Mesendoderm (in vitro differentiated cells): ENCODE data around the gene P3R3URF.

ENCODE experiments used
- DNase-seq: peaks from one replicate; pipeline ENCODE4 v3.0.0; 2013
- H2AK5ac ChIP-seq: 2 replicates; pipeline ENCODE4 v1.6.1; 2013; ENCODE audit warnings: low read length, inconsistent platforms
- H2BK120ac ChIP-seq: 2 replicates; pipeline ENCODE4 v1.6.1; 2013; ENCODE audit warnings: low read depth, mild to moderate bottlenecking, low read length, moderate library complexity, mixed read lengths
- H2BK15ac ChIP-seq: replicated peaks from 2 replicates; pipeline ENCODE4 v1.6.1; 2013; ENCODE audit warnings: low read depth, mild to moderate bottlenecking, moderate library complexity
- H2BK5ac ChIP-seq: 2 replicates; pipeline ENCODE4 v1.6.1; 2013; ENCODE audit warnings: low read length, inconsistent platforms
- H3K18ac ChIP-seq: 2 replicates; pipeline ENCODE4 v1.6.1; 2013; ENCODE audit warnings: mild to moderate bottlenecking, low read length, mixed read lengths
- H3K23ac ChIP-seq: one replicate; pipeline ENCODE4 v1.6.1; 2013; ENCODE audit warnings: low read length
- H3K27ac ChIP-seq: 2 replicates; pipeline ENCODE4 v1.5.1; 2013; ENCODE audit warnings: low read depth, mild to moderate bottlenecking, inconsistent platforms, low read length, moderate library complexity
- H3K27me3 ChIP-seq: 2 replicates; pipeline ENCODE4 v1.6.1; 2013; ENCODE audit warnings: low read length, control low read depth, mild to moderate bottlenecking, inconsistent platforms; ENCODE audit not compliant: insufficient read depth, poor library complexity
- H3K36me3 ChIP-seq: 2 replicates; pipeline ENCODE4 v1.6.1; 2013; ENCODE audit warnings: low read length, inconsistent platforms; ENCODE audit not compliant: control insufficient read depth, insufficient read depth
- H3K4ac ChIP-seq: one replicate; pipeline ENCODE4 v1.6.1; 2013; ENCODE audit warnings: low read depth, mild to moderate bottlenecking, low read length, moderate library complexity
- H3K4me1 ChIP-seq: 2 replicates; pipeline ENCODE4 v1.6.1; 2013; ENCODE audit warnings: low read depth, low read length, inconsistent platforms; ENCODE audit not compliant: control insufficient read depth
- H3K4me2 ChIP-seq: 2 replicates; pipeline ENCODE4 v1.6.1; 2013; ENCODE audit warnings: low read length
- H3K4me3 ChIP-seq: 2 replicates; pipeline ENCODE4 v1.5.1; 2013; ENCODE audit warnings: mild to moderate bottlenecking, low read length
- H3K56ac ChIP-seq: one replicate; pipeline ENCODE4 v1.6.1; 2013; ENCODE audit warnings: low read length
- H3K79me1 ChIP-seq: 2 replicates; pipeline ENCODE4 v1.6.1; 2013; ENCODE audit warnings: low read length, inconsistent platforms
- H3K79me2 ChIP-seq: 2 replicates; pipeline ENCODE4 v1.6.1; 2013; ENCODE audit warnings: mild to moderate bottlenecking, low read length; ENCODE audit not compliant: control insufficient read depth, insufficient read depth
- H3K9ac ChIP-seq: 2 replicates; pipeline ENCODE4 v1.6.1; 2013; ENCODE audit warnings: low read length, inconsistent platforms
- H4K5ac ChIP-seq: one replicate; pipeline ENCODE4 v1.6.1; 2013; ENCODE audit warnings: low read length
- H4K8ac ChIP-seq: one replicate; pipeline ENCODE4 v1.6.1; 2013; ENCODE audit warnings: low read depth, mild to moderate bottlenecking, control low read depth, low read length, moderate library complexity
- WGBS: extraction: QIAGEN DNeasy Blood & Tissue Kit; methylation state at CpG from one replicate; pipeline ENCODE4 v1.1.7; 2013; ENCODE audit warnings: low lambda C conversion rate, missing lambda C conversion rate; ENCODE audit not compliant: insufficient coverage; ENCODE audit errors: extremely low coverage; 5-methylcytosine and 5-hydroxymethylcytosine counted together

Gene P3R3URF

GRCh38 chr1:46197964-46198811, 21.9 kb upstream of the P3R3URF start, which contains the start of gene POMGNT1:
Gene POMGNT1, minus strand, starts transcription at chr1:46198434. Its CDS starts 613 bp downstream, at chr1:46197821.
- H2BK5ac ChIP-seq = peak within 1 kb of the TSS; percentile 81
- H4K5ac ChIP-seq = peak within 1 kb of the TSS; percentile 90
- peak within 1 kb of the TSS; percentile 91 for H3K18ac ChIP-seq
- H3K27me3 ChIP-seq = no peaks in the 10 kb centered on the region
- no CpG with 5 or more reads among the region's 67 CpGs for WGBS
- peak within 1 kb of the TSS; percentile 83 for H3K4me3 ChIP-seq
- peak within 1 kb of the TSS; percentile 99 for H3K23ac ChIP-seq
- no peak within 1 kb of the TSS for H2AK5ac ChIP-seq
- peaks cover 2% of the 10 kb centered on the region for H3K79me1 ChIP-seq
- H2BK120ac ChIP-seq = no peak within 1 kb of the TSS
- peak within 1 kb of the TSS; percentile 97 for H3K9ac ChIP-seq
- no peak within 1 kb of the TSS for H4K8ac ChIP-seq
- peak within 1 kb of the TSS; percentile 98 for H3K56ac ChIP-seq
- no peak within 1 kb of the TSS for H2BK15ac ChIP-seq
- DNase-seq = peak; percentile 75
- H3K36me3 ChIP-seq = no peaks in the 10 kb centered on the region
- no peaks in the 10 kb centered on the region for H3K79me2 ChIP-seq
- no peaks in the 10 kb centered on the region for H3K4me1 ChIP-seq
- peak within 1 kb of the TSS; percentile 90 for H3K4ac ChIP-seq
- H3K4me2 ChIP-seq = peak within 1 kb of the TSS; percentile 93
- peak within 1 kb of the TSS; percentile 15 for H3K27ac ChIP-seq

- Histone ChIP-seq H3K27me3 (no peaks in the 10 kb centered on the region), H3K79me1 (peaks cover 2% of the 10 kb centered on the region), H3K23ac (no peak overlapping the region), H3K18ac (peak overlapping the region; percentile 91), H3K27ac (no peak overlapping the region), H3K4me1 (no peaks in the 10 kb centered on the region), H3K4me3 (peak overlapping the region; percentile 73), H3K56ac (peak overlapping the region; percentile 98), H3K4me2 (peak overlapping the region; percentile 93), H3K4ac (no peak overlapping the region), H4K8ac (no peak overlapping the region), H3K9ac (peak overlapping the region; percentile 92), H4K5ac (no peak overlapping the region), H3K79me2 (no peaks in the 10 kb centered on the region), H2BK5ac (no peak overlapping the region), H2AK5ac (no peak overlapping the region), H2BK15ac (no peak overlapping the region), H3K36me3 (peaks cover 3% of the 10 kb centered on the region), H2BK120ac (no peak overlapping the region)
- no CpG with 5 or more reads among the region's 9 CpGs for WGBS
- DNase-seq = peak; percentile 51
Measured at GRCh38 chr1:46197560-46197963, 21.3 kb upstream of the P3R3URF start.

GRCh38 chr1:46196609-46197008, 20.3 kb upstream of the P3R3URF start:
- peaks cover 2% of the 10 kb centered on the region for H3K79me1 ChIP-seq
- H2BK5ac ChIP-seq = no peak overlapping the region
- no peak overlapping the region for H3K4me3 ChIP-seq
- no peak overlapping the region for H3K4me2 ChIP-seq
- H4K5ac ChIP-seq = no peak overlapping the region
- H3K23ac ChIP-seq = no peak overlapping the region
- DNase-seq = no peak
- H2BK15ac ChIP-seq = no peak overlapping the region
- H3K27ac ChIP-seq = no peak overlapping the region
- no peaks in the 10 kb centered on the region for H3K4me1 ChIP-seq
- H3K79me2 ChIP-seq = no peaks in the 10 kb centered on the region
- H3K36me3 ChIP-seq = peaks cover 8% of the 10 kb centered on the region
- no CpG with 5 or more reads among the region's 9 CpGs for WGBS
- no peak overlapping the region for H3K9ac ChIP-seq
- H2BK120ac ChIP-seq = no peak overlapping the region
- H2AK5ac ChIP-seq = no peak overlapping the region
- H3K56ac ChIP-seq = peak overlapping the region; percentile 8
- H3K4ac ChIP-seq = no peak overlapping the region
- H3K18ac ChIP-seq = no peak overlapping the region
- H4K8ac ChIP-seq = no peak overlapping the region
- no peaks in the 10 kb centered on the region for H3K27me3 ChIP-seq

GRCh38 chr1:46194641-46195193, 18.4 kb upstream of the P3R3URF start:
- peaks cover 8% of the 10 kb centered on the region for H3K36me3 ChIP-seq
- H3K23ac ChIP-seq = no peak overlapping the region
- peaks cover 2% of the 10 kb centered on the region for H3K79me1 ChIP-seq
- H3K4me1 ChIP-seq = no peaks in the 10 kb centered on the region
- H2BK120ac ChIP-seq = no peak overlapping the region
- H3K27me3 ChIP-seq = no peaks in the 10 kb centered on the region
- no peak overlapping the region for H3K4me3 ChIP-seq
- no peak overlapping the region for H3K56ac ChIP-seq
- no peak overlapping the region for H3K27ac ChIP-seq
- no peak overlapping the region for H3K4me2 ChIP-seq
- H2BK5ac ChIP-seq = no peak overlapping the region
- no peaks in the 10 kb centered on the region for H3K79me2 ChIP-seq
- H3K9ac ChIP-seq = no peak overlapping the region
- DNase-seq = no peak
- WGBS = no CpG with 5 or more reads among the region's 5 CpGs
- no peak overlapping the region for H4K5ac ChIP-seq
- no peak overlapping the region for H2AK5ac ChIP-seq
- H3K4ac ChIP-seq = no peak overlapping the region
- no peak overlapping the region for H3K18ac ChIP-seq
- no peak overlapping the region for H2BK15ac ChIP-seq
- no peak overlapping the region for H4K8ac ChIP-seq

- Histone ChIP-seq H3K4me3 (no peak overlapping the region), H3K4me1 (no peaks in the 10 kb centered on the region), H3K27me3 (no peaks in the 10 kb centered on the region), H3K9ac (no peak overlapping the region), H3K79me2 (no peaks in the 10 kb centered on the region), H3K4me2 (no peak overlapping the region), H2AK5ac (no peak overlapping the region), H2BK120ac (no peak overlapping the region), H3K4ac (no peak overlapping the region), H2BK5ac (no peak overlapping the region), H4K8ac (no peak overlapping the region), H3K27ac (no peak overlapping the region), H3K23ac (no peak overlapping the region), H3K56ac (no peak overlapping the region), H4K5ac (no peak overlapping the region), H3K79me1 (peaks cover 2% of the 10 kb centered on the region), H2BK15ac (no peak overlapping the region), H3K18ac (no peak overlapping the region), H3K36me3 (peaks cover 8% of the 10 kb centered on the region)
- DNase-seq = peak; percentile 76
- WGBS = no CpG with 5 or more reads among the region's 9 CpGs
Measured at GRCh38 chr1:46193984-46194570, 17.8 kb upstream of the P3R3URF start.
